ENCODE measurements around the gene TENM4.

TENM4 gene

DNA sequence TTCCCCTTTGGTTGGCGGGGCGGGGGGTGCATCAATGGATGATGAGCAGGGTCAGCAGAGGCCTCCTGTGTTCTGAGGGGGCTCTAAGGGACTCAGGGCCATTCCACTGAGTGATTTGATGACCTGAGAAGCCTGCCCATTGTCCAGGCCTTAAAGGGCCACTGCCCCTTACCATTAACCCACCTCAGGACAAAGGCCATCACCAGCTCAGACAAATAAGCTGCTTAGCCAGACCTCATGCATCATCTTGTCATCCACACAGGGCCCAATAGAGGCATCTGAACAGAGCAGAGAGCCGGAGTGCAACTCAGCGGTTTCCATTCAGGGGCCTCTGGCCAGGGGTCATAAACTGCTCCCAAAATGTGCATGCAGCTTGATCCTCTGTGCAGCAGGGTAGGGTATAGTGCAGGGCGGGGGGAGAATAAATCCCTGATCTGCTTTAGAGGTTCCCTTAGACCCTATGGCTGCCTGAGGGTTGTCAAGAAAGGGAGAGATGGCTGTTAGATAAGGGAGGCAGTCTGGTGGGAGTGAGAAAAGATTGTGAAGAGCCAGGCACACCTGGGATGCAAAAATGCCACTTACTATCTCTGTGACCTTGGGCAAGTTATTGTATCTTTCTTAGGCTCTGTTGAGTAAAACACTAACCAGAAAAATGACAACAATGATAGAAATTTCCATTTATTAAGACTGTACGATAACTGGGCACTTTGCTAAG is 490.7 kb downstream of the TENM4 start:
- DNase-seq = no peak

DNA sequence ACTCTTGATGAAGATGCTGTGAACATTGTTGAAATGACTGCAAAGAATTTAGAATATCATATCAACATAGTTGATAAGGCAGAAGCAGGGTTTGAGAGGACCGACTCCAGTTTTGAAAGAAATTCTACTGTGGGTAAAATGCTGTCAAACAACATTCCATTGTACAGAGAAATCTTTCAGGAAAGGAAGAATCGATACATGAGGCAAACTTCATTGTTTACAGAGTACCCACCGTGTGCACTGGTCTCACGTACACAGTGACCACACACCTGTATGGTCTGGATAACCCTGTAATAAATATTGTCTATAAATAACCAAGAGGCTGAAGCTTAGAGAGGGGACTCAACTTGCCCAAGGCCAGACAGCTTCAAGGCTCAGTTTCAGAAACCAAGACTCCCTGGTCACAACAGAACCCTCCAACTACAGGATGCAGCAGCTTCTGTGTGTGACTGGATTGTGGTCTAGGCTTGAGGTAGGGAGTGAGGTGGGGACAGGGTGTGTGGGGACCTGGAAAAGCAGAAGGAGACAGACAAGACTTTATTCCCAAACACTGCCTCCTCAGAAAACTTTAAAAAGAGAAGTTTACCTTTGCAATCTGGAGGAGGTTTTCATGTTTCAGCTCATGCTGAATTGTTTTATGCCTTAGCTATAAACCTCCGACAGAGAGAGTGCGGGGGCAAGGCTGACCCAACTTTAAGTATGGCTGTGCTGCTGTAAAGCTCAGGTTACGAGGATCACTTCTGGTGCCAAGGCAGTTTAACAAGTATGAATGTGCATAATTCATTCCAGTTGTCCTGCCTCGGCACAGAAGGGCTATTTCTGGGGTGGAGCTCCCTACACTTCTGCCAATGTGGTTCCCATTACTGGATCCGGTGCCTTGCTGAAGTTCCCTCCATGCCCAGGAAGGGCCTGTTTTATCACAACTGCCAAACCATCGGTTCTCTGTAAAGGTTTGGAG is 493.6 kb downstream of the TENM4 start:
- no peak for DNase-seq

DNA sequence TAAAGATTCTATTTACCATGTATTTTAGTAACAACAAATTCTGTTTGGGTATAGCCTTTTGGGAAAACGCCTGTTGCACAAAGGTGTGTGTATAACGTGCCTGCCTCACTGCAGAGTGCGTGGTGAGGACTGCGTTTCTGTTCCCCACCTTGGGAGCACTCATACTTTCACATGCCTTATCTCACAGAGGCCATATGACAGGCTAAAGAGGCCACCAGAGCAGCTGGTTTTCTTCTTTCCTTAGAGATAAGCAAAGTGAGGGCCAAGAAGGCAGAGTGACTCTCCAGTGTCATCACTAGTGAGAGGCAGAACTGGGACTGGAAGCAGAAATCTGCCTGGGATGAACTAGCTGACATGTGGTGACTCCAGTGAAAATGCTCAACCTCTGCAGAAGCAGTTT is 497.0 kb downstream of the TENM4 start:
- no peak for DNase-seq

DNA sequence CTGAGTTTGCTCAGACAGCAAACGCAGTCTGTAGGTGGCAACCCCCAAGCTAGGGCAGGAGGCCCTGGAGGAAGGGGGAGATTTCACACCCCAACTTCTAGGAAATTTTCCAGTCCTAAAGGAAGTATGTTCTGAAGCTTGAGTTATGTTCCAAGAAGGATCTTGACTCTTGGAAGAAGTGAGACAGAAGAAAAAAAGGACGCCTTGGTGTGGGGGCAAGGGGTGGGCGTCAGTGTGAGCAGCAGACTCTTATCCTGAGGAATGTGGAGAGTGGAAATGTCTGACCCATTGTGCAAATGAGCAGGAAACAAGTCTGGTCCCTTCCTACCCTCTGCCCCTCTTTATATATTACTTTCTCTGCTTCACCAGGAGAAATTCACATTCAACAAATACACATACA is 497.7 kb downstream of the TENM4 start:
- no peak for DNase-seq

DNA sequence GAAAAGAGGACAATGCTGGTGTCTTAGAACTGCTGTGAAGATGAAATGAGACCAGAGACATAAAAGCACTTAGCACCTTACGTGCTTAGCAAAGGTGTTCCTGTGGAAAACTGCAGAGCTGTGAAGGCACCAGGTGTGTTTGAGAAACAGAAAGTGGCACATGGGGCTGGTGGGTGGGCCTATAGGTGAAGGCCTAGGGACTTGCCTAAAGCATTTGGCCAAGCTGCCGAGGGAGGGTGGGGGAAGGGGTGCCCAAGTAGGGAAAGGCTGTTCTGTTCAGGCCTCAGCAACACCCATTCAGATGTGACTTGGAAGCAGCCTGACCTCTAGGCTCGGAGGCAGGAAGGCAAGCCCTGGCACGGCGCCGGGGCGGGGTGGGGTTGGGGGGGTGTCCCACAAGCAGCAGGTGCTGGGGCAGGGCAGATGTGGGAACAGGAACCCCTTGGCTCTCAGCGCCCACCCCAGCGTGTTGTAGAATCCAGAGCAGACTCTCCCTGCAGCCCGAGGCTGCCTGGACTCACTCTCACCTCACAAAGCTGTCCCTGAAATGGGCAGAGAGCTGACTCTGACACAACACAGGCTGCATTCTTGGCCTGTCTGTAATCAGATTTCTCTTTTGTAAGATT is 499.5 kb downstream of the TENM4 start:
- no peak for DNase-seq

DNA sequence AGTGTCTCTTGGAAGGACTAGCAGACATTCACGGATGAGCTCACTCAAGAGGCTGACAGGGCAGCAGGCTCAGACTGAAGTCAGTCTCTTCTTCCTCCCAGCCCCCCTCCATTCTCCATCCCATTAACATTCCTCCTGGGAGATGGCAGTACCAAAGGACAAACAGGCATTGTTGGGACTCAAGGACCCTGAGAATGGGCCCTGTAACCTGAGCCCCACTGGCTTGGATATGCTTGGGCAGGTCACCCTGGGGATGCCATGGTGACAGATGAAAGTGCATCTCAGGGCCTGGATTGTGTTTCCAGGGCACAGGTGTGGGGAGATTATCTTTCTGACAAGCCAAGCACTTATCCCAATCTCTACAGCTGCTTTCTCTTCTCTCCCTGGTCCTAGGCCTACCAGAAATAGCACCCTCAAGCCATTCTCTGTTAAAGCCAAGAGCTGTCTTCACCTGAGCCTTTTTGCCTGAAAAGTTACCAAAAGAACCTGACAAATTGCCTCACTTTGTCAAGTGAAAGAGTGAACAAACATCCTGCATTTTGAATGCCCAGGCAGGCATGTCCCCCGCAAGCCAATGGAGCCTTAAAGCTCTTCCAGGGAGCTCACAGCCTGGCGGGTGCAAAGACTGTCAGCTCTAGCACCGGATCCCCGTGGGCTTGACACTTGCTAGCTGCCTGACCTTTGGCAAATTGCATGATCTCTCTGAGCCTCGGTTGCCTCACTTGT is 500.2 kb downstream of the TENM4 start:
- no peak for DNase-seq

DNA sequence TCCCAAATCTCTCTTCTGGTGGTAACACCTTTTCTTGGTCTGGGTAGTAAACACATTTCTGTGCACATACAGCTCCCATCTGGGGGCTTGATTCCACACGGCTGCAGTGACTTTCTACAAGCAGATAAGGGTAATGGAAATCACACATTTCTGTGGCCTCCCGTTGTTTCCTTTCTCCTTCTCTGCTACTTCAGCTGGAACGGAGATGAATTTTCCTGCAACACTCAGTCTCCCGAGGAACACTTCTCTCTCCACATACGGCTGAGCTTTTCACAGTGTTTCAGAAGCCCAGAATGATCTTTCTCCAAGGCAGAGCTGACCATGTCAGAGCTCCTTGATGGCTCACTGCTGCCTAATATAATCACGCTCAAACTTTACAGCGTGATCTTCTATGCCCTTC is 501.9 kb downstream of the TENM4 start:
- DNase-seq = no peak

DNA sequence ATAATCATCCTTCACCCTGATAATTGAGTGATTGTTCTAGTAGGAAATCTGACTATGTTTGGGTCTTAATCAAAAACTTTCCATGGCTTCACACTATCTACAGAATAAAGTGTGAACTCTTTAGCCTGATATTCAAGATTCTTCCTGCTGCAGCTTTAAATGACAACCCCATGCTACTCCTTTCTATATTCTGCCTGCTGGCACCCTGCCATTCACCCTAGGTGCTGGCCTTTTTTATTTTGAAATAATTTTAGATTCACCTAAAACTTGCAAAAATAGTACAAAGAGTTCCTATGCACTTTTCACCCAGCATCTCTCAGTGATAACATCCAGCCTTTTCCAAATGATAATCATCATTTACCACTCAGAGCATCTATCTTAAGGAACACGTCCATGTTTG is 502.8 kb downstream of the TENM4 start:
- no peak for DNase-seq

DNA sequence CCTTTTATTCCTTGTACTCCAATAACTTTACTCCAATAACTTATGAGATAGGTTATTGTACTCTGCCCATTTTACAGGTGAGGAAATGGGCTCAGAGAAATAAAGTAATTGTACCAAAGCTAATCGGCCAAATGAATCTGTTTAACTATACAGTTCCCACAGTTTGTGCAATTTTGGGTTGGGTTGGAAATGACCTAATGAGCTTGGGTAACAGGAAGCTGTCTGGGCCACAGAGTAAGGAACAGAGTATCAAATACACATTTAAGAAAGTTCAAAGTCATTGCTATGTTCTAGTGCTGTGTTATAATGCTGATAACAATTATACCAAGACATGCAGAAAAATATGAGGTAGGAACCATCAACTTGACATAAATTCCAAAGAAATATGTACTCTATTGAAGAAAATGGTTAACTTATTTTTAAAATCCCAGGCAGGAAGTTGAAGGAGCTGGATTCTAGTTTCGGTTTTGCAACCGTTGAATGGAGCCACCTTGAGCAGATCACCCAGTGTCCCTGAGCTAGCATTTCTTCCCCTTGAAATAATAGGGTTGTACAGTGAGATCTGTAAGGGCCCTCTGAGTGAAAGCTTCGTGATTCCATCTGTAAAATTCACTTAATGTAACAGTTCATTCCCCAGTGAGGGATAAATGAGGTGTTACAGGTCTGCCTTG is 505.3 kb downstream of the TENM4 start:
- no peak for DNase-seq

DNA sequence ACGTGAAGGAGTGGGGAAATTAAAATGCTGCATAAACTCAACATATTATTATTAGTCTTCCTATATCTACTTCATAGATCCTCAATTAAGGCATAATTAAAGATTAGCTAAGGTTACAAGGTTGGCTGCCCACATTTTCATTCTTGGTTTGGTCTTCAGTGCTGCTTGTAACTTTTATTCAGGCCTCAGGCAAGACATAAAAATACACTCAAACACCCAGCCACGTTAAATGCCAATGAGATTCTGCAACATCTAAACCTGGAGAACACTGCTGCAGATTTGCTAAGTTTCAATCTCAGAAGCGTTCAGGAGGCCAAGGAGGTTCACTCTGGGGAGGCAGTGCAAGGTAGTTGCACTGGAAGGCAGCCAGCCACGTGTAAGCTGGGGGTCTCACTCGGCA is 507.5 kb downstream of the TENM4 start:
- DNase-seq = no peak

DNA sequence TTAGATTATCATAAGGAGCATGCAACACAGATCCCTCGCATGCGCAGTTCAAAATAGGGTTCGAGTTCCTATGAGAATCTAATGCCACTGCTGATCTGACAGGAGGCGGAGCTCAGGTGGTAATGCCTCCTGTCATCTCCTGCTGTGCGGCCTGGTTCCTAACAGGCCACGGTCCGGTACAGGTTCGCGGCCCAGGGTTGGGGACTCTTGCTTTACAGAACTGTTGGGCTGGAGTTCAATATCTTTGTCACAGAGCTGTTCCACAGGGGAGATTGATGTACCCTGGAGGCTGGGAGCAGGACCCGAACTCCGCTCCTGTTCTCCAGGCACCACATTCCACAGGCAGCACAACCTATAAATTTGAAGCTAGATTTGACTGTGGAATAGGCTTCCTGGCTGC is 508.1 kb downstream of the TENM4 start:
- DNase-seq = no peak

DNA sequence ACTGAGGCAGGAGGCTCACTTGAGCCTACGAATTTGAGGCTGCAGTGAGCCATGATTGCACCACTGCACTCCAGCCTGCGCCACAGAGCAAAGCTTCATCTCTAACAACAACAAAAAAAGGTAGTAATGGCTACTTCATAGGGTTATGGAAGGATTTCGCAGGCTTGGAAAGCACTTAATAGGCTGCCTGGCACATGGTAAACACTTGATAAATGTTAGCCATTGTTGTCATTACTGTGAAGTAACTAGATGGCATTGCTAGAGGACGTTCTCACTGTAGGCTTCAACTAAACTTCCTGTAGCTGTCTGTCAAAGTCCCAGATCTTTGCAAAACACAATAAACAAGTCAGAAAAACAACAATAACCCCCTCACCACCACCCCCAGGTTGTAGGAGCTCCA is 508.9 kb downstream of the TENM4 start:
- DNase-seq = no peak

DNA sequence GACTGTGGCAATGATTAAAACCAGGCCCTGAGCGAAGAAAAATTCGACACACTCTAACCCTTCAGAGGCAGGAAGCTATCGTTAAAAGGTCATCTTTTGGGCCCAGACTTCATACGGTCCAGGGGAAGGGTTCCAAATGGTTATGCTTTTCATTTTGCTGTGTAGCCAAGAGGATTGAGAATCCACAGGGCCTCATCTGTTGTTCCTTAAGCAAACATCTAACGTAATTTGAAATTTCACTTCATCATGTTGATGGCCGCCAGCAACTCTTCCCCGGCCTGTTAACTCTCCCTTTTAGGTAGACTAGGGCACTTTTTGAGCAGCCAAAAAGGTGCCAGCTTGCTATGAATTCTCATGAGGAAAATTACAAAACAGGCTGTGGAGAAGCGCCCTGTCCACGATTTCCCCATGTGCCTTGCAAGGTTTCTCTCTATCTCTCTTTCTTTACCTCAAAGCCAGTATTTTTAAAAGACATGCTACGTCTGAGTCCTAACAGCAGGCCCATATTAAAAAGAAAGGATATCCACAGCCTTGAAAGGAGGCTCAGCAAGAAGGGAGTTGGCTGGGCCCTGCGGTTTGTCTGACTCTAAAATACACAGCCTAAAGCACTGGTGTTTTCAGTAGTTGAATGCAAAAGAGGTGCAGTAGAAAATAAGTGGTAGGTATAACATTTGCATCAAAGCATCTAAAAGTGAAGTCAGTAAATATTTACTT is 509.9 kb downstream of the TENM4 start:
- no peak for DNase-seq

DNA sequence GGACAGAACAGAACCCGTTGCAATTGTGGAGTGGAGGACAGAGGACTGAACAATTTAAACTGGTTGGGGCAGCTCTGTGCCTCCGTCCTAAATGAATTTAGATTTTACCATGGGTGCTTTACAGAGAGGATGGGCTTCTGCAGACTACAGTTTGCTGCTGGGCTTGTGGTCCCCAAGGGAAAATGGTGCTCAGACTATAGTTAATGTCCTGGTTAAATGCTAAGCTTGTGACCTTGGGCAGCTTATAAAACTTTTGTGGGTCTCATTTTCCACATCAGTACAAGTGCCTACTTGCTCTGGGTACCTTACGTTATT is 511.0 kb downstream of the TENM4 start:
- DNase-seq = no peak

DNA sequence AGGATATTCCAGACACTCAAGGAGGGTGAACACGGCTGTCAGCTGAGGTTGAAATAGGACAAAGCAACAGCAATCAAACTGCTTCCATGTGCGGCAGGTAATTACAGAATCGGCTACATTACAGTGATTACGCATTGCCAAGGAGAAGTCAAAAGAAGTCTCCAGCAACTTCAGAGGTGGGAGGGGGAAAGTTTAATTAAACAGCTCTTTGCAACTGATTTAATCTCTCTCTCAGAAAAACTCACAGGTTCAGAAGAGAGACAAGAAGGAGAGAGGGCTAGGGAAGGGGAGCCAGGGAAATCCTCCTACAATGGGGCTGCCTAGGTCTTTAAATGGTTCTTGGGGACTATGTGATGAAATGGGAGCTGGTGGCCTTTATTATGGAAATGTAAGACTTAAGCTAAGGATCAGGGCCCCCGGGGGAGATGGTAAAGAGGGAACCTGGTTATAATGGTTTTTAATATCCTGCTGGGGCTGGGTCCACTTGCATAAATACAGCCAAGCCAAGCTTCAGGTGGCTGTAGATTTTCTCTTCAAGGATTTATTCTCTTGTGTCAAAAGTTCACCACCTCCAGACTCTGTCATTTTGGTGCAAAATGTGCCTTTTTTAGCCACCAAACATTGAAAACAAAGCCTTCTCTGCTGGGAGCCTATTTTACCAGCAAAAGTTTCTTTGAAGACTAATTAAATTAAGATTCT is 511.5 kb downstream of the TENM4 start:
- no peak for DNase-seq

DNA sequence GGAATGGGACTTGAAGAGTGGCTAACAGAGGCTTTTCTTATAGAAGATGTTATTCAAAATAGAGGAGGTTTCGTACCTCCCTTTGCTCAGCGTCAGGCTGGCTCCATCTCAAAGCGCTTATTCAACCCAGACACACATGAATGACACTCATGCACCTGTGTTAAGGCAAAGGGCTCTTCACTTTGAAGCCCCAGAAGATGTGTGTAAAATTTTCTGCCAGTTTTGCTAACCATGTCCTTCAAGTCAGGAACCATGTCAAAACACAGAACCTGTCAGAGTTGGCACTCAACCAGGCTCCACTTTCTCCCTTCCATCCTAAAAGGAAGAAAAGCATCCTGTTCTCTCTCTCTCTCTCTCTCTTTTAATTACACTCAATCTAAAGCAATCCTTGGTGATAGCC is 513.3 kb downstream of the TENM4 start:
- DNase-seq = no peak

DNA sequence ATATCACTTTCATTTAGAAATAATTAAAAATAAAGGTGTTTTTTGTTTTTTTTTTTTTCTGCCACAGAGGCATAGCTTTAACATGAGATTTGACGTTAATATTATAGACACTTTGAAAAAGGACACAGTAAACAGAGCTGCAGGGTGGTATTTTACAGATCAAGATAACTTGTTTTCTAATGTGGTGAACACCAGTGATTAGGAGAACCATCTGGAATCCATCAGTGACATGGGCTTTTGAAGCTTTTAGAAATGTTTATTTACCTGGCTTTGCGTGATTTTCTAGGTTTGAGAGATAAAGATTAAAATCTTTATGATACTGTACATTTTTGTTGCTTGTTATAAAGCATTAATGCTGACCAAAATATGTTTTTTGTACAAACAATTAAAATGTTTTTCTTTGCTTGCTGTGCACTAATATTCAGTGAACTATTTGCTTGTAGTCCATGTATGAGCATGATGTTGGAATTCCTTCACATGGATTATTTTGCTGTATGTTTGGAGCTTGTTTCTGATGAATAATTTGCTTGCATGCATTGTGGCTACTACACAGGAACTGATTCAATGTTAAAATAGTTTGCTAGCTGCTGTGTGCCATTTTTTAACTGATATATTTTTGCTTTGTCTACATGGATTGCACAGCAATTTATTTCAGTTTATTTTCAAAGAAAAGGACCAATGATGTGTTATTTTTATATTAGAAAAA is 514.0 kb downstream of the TENM4 start:
- DNase-seq = no peak

DNA sequence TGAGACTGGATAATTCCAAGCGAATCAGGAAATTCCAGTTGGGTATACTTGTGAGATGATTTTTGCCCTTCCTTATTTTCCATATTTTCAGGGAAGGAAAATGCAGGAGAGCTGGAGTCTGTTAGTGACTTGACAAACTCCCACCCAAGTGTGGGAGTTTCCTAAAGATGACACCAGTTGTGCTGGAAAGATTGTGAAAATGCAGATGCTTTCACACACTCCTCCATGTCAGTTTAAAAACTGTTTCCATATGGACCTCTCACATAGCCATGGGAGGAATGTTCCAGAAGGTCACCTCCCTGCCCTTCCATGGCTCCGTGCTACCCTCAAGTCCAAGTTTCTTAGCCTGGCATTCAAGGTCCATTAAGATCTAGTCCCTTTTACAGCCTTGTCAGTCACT is 515.4 kb downstream of the TENM4 start:
- DNase-seq = no peak

DNA sequence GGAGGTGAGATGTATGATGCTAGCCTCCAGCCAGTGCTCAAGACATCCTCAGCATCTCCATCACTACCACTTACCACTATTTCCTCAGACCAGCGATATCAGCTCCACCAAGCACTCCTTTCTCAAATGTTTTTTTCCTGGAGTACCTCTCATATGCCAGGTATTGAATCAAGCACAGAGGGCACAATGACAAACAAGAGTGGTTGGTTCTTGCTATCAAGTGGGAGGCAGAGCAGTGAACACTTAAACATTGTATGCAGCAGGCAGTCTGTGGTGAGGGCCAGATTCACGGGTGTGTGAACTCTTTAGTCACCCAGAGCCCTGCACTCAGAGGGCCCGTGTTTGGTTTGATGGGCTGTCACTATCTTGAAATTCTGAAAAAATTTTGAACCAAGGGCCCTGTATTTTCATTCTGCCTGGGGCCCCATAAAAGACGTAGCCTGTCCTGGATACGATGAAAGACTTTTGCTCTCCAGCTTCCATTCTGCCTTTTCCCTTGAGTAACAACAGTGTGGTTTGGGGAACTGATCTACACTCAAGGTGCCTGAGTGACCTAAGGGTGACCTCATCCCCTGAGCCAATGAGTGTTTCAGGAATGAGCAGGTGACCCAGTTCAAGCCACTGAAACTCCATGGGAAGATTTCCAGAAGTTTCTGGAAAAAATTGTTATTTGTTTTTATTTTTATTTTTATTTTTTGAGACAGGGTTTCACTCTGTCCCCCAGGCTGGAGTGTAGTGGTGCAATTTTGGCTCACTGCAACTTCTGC is 517.8 kb downstream of the TENM4 start:
- DNase-seq = no peak

DNA sequence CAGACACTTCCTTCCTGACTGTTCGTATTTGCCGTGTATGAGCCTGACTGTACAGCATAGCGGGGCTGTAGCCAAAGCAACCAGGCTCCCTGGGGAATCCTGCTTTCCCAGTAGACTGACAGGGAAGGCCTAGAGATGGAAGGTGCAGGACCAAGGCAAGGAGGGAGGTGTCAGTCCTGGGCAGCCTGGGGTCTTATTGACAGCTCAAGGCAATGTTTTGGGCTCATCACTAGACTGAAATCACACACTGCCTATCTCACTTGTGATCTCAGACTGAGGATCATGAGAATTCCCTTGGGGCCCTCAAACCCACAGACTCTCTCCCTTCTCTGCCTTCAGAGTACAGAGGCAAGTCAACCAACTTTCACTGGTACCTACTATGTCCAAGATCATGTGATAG is 519.3 kb downstream of the TENM4 start:
- no peak for DNase-seq
